ENCODE data around the gene MACIR. TPM values are rescaled to one million over a fixed set of nuclear protein-coding genes. Genes with fewer than 3 reads are reported as not detected.

Gene MACIR
- total RNA-seq, 1 experiment from 2014 or later, result 21.0 TPM

DNA sequence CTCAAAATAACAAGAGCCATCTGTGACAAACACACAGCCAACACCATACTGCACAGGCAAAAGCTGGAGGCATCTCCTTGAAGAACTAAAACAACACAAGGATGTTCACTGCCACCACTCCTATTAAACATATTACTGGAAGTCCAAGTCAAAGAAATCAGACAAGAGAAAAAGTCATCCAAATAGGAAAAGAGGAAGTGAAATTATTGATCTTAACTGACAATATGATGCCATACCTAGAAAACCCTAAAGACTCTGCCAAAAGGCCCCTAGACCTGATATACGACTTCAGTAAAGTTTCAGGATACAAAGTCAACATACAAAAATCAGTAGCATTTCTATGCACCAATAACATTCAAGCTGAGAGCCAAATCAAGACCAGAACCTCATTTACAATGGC, 30.0 kb upstream of the MACIR start:
- H3K9me2 ChIP-seq (ENCODE audit: insufficient read depth), result 0 out of 2 replicates have a peak, but pooled peaks cover 3% of the 10 kb centered on the region
- no peak overlapping the region for H2AFZ ChIP-seq
- H3K36me3 ChIP-seq (ENCODE audit: low read depth), result no peaks in the 10 kb centered on the region
- no peaks in the 10 kb centered on the region for H3K9me3 ChIP-seq (ENCODE audit: insufficient read depth, low read depth)
- DNase-seq, result no peak
- H3K27me3 ChIP-seq (ENCODE audit: insufficient read depth, low read depth), result no peaks in the 10 kb centered on the region
- TF ChIP-seq EZH2 (IDR thresholded peaks at IDR 0.05; ENCODE audit: low read depth) (no peak), CTCF (conservative IDR thresholded peaks at IDR 0.05) (no peak)
- intact Hi-C loops (cut with micrococcal nuclease; ENCODE audit: unreplicated experiment), result loop anchor here (10.0 kb wide), 1 partner anchor 184 kb away; no protein-coding TSS in a partner anchor
- no peak overlapping the region for H3K27ac ChIP-seq
- H3K4me1 ChIP-seq (replicated peaks; ENCODE audit: insufficient read depth), result no peaks in the 10 kb centered on the region
- H3K4me2 ChIP-seq, result no peak overlapping the region
- H3F3A ChIP-seq (ENCODE audit: insufficient read depth, low read depth), result no peaks in the 10 kb centered on the region
- H4K20me1 ChIP-seq (ENCODE audit: insufficient read depth), result no peaks in the 10 kb centered on the region
- no peaks in the 10 kb centered on the region for H3K79me2 ChIP-seq (ENCODE audit: low read depth)
- BruUV-seq (replicated peaks), result no TSS peak
- CTCF ChIA-PET, result no interaction called here
- POLR2A ChIA-PET (ENCODE audit: unreplicated experiment), result no interaction called here
- H3K4me3 ChIP-seq, result no peak overlapping the region

GRCh38 chr5:103232393-103232999, 26.1 kb upstream of the MACIR start:
- peak; percentile 74 for TF ChIP-seq CTCF (conservative IDR thresholded peaks at IDR 0.05)
- no peak for TF ChIP-seq EZH2 (IDR thresholded peaks at IDR 0.05; ENCODE audit: low read depth)
- no peaks in the 10 kb centered on the region for H4K20me1 ChIP-seq (ENCODE audit: insufficient read depth)
- H3K27me3 ChIP-seq (ENCODE audit: insufficient read depth, low read depth), result no peaks in the 10 kb centered on the region
- H3K36me3 ChIP-seq (ENCODE audit: low read depth), result no peaks in the 10 kb centered on the region
- no peaks in the 10 kb centered on the region for H3K4me1 ChIP-seq (replicated peaks; ENCODE audit: insufficient read depth)
- H3K9me2 ChIP-seq (ENCODE audit: insufficient read depth), result peaks cover 6% of the 10 kb centered on the region; the same call in 1 of the 2 replicates
- 0 out of 2 replicates have a peak, but pooled peaks cover 3% of the 10 kb centered on the region for H3F3A ChIP-seq (ENCODE audit: insufficient read depth, low read depth)
- no peaks in the 10 kb centered on the region for H3K79me2 ChIP-seq (ENCODE audit: low read depth)
- ChIA-PET POLR2A (ENCODE audit: unreplicated experiment) (interaction anchor here (0.5 to 0.7 kb wide), 3 partner anchors 26 to 301 kb away, joined by 4 to 14 read pairs (median 8); no protein-coding TSS in a partner anchor), CTCF (interaction anchor here (0.6 kb wide), 1 partner anchor 52 kb away, joined by 3 read pairs; no protein-coding TSS in a partner anchor)
- no peak overlapping the region for H2AFZ ChIP-seq
- BruUV-seq (replicated peaks), result no TSS peak
- H3K9me3 ChIP-seq (ENCODE audit: insufficient read depth, low read depth), result no peaks in the 10 kb centered on the region
- no peak for DNase-seq
- H3K4me3 ChIP-seq, result no peak overlapping the region
- no peak overlapping the region for H3K27ac ChIP-seq
- intact Hi-C loops (cut with micrococcal nuclease; ENCODE audit: unreplicated experiment), result no loop called here
- no peak overlapping the region for H3K4me2 ChIP-seq

DNA sequence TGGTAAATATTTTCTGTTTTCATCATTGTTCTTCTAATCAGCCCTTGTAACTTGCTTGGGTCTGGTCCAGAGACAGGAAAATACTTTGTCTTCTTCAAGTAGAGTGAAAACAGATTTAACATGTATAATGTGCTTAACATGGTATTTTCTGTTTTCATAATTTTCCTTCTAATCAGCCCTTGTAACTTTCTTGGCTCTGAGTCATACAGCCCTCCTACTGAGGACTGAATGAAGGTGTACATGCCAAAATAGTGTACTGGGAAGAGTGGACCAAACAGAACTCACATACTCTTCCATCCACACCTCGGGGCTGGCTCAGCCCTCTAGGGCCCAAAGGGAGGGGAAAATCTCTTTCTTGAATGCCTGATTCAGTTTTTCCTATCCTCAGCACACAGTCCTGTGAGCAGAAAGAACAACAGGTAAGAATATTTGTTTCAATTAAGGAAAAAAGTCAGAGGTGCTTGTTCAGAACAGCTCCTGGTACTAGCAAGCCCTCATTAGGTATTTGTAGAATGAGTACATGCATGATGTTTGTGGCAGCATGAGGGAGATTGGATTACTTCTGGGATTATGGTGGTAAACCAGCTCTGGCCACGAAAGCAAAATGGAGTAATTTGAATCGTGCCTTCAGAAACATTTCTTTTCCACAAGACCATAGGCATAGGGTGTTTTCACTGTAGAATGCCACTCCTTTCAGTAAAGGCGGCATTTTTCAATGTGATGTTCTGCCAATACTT, 24.2 kb upstream of the MACIR start:
- DNase-seq, result no peak
- Histone ChIP-seq H3K27ac (no peak overlapping the region), H3F3A (ENCODE audit: insufficient read depth, low read depth) (0 out of 2 replicates have a peak, but pooled peaks cover 3% of the 10 kb centered on the region), H3K4me2 (no peak overlapping the region), H3K27me3 (ENCODE audit: insufficient read depth, low read depth) (no peaks in the 10 kb centered on the region), H3K9me2 (ENCODE audit: insufficient read depth) (peaks cover 4% of the 10 kb centered on the region; the same call in 1 of the 2 replicates), H3K79me2 (ENCODE audit: low read depth) (no peaks in the 10 kb centered on the region), H3K9me3 (ENCODE audit: insufficient read depth, low read depth) (peaks cover 4% of the 10 kb centered on the region; the same call in 1 of the 2 replicates), H4K20me1 (ENCODE audit: insufficient read depth) (no peaks in the 10 kb centered on the region), H3K36me3 (ENCODE audit: low read depth) (no peaks in the 10 kb centered on the region), H2AFZ (no peak overlapping the region), H3K4me1 (replicated peaks; ENCODE audit: insufficient read depth) (no peaks in the 10 kb centered on the region), H3K4me3 (no peak overlapping the region)
- ChIA-PET CTCF (no interaction called here), POLR2A (ENCODE audit: unreplicated experiment) (no interaction called here)
- intact Hi-C loops (cut with micrococcal nuclease; ENCODE audit: unreplicated experiment), result no loop called here
- no TSS peak for BruUV-seq (replicated peaks)
- no peak for TF ChIP-seq EZH2 (IDR thresholded peaks at IDR 0.05; ENCODE audit: low read depth)
- no peak for TF ChIP-seq CTCF (conservative IDR thresholded peaks at IDR 0.05)

All from PC-9 (cell line).